NCI-H510A (cell line): ENCODE results near the gene PLCB1.
"Not testable (repeated sequence)": the region's sequence is repeated elsewhere in the genome, so short reads cannot be mapped to it uniquely, and the experiment has no call there.

Experiments used
- DNase-seq: peaks from one replicate; lab custom pipeline; 2025; lab: John Stamatoyannopoulos, UW

Gene PLCB1

GRCh38 chr20:8334641-8335040 lies 202.6 kb downstream of the PLCB1 start:
- no peak for DNase-seq

- no peak for DNase-seq
Observed at GRCh38 chr20:8335059-8335458, 203.0 kb downstream of the PLCB1 start.

DNA sequence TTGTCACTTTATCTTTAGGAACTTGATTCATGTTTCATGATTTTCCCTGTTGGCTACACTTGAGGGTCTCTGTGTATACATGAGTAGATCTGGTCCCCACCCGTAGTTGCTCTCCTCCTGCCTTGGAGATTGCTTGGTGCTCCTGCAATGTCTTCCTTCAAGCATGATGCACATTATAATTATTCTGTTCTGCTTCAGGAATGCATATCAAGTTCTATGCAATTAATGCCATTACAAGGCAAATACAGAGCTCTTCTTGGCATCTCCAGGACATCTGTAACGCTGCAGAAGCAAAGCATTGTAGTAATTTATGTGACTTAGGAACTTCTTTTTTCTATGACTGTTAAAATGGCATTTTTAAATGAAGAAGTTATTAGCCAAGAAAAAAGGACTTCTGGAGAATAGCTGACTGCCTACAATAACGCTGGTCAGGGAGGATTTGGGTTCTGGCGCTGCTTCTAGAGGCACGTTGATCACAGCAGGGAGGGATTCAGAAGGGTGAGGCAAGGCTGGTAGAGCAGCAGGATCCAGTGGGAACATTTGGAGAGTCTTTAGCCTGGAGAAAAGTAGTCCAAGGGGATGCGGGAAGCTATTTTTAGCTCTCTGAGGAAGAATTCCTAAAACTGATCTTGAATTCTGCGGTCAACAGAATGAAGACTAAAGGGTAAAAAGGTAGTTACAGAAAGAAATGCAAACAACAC lies 203.6 kb downstream of the PLCB1 start:
- no peak for DNase-seq

DNA sequence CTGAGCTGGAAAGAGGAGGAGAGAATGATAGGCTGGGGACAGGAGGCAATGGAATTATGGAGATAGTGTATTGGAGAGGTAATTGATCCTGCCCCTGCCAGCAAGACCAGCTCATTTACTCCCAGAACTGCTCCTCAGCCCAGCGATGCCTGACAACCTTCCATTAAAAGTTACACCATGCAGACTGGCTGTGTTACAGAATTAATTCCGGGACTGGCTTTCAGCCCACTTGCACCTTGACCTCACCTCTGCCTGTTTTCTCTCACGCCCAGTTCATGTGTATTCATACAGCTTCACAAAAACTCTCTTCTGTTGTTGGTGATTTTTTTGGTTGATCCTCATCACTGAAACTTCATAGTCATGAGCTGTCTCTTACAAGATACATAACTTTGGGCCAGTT lies 207.3 kb downstream of the PLCB1 start:
- no peak for DNase-seq

DNA sequence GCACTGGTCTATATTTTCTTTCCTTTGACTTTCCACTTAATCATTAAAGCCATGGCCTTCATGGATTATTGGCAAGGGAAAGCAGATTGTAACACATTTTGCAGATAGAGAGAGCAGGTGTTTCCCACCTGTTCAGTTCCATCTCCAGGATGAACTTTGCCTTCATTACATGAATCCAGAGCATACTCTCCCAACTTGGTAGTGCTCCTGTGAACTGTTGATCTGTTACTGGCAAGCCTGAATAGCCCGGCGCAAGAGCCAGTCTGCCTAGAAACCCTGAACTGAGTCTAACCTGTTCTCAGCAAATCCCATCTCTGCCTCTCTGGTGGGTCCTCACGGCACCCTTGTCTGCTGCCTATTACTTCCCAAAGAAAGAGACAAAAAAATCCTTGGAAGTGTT lies 210.3 kb downstream of the PLCB1 start:
- DNase-seq: no peak

DNA sequence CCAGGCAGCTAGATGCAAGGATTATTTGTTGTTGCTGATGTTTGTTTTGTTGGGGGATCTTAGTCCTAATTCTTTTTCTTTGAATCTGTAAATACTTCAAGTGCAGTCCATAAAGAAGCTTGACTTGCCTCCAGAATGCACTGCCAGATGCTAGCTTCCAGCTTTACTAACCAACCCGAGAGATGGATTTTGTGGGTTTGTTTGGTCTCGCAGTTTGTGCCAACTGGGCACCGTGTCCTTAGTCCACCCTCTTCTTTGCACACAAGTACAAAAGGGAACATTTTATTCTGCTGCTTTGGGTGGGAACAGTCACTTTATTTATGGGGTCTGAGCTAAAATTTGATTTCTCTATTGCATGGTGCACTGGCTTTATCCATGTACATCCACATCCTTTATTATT lies 212.0 kb downstream of the PLCB1 start:
- DNase-seq: no peak

GRCh38 chr20:8344631-8345030 lies 212.6 kb downstream of the PLCB1 start:
- DNase-seq: no peak

DNA sequence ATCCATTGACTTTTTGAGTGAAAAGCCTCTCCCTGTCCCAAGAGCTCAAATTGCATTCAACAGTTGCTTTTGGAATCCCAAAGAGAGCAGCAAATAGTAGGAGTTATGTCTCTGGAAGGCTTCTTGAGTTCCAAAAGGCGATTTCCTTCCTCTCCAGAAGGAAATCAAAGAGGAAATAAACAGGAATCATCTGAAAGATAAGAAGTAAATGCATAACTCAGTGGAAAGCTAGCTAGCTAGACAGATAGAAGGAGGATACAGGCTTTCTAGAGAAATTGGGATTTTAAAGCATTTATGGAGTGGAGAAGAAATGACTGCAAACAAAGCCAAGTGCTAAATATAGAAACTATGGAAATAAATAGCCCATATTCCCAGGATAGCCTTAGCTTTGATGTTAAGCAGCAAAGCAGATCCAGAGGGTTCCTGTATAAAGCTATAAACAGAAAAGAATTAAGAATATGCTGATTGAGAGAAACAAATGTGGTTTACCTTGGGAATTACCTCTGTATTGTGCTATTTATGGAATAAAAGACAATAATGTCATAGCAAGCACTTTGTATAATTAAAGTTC lies 214.7 kb downstream of the PLCB1 start:
- no peak for DNase-seq

DNA sequence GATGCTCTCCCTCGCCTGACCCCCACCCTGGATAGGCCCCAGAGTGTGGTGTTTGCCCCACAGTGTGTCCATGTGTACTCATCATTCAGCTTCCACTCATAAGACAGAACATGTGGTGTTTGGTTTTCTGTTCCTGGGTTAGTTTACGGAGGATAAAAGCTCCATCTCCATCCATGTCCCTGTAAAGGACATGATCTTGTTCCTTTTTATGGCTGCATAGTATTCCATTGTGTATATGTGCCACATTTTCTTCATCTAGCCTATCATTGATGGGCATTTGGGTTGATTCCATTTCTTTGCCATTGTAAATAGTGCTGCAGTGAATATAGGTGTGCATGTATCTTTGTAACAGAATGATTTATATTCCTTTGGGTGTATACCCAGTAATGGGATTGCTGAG lies 218.2 kb downstream of the PLCB1 start:
- DNase-seq: not testable (repeated sequence)

GRCh38 chr20:8352486-8352885 lies 220.4 kb downstream of the PLCB1 start:
- DNase-seq: no peak

GRCh38 chr20:8353512-8353911 lies 221.4 kb downstream of the PLCB1 start:
- DNase-seq: no peak

- no peak for DNase-seq
Observed at GRCh38 chr20:8355453-8355852, 223.4 kb downstream of the PLCB1 start.

GRCh38 chr20:8356806-8357205 lies 224.7 kb downstream of the PLCB1 start:
- no peak for DNase-seq

- DNase-seq: no peak
Observed at GRCh38 chr20:8357703-8358102, 225.6 kb downstream of the PLCB1 start.

GRCh38 chr20:8360035-8360434 lies 228.0 kb downstream of the PLCB1 start:
- no peak for DNase-seq

DNA sequence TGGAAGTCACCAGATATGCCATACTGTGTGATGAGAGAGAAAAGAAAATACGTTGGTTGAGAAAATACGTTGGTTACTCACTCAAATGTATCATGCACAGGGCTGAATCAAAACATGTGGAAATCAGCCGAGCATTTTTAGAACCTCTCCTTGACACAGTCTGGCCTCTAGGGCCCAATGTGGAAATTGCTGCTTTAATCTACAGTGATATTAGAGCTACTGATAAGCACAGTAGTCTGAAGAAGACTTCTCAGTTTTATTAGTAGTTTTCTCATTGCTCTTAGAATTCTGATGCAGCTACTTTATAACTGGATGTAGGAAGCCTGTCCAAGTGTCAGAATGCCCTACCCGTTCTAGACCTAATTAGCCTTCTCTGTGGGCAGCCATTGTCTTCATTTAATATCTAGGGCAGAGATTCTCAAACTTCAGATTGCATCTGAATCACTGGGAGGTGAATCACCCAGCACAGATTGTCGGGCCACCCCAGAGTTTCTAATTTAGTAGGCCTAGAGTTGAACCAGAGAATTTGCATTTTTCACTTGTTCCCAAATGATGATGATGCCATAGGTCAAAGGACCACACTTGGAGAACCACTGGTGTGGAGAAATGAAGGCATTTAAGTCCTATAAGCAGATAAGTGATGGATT lies 229.1 kb downstream of the PLCB1 start:
- DNase-seq: no peak

DNA sequence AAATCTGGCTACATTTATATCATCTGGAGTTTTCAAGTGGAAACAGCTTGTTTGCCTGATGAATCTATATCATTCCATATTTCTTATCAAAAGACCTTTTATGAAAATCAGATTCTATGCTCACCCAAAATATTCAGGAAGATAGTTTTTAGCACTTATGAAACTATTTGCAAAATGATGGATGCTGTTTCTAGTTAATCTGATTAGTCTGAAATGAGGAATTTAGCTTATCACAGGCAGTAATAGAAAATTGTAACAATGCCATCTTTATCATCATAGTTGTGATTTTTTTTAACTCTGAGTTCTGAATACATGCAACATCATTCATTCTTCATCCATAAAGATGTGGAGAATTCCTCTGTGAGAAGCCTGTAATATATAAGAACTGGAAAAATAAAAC lies 229.7 kb downstream of the PLCB1 start:
- DNase-seq: no peak

DNA sequence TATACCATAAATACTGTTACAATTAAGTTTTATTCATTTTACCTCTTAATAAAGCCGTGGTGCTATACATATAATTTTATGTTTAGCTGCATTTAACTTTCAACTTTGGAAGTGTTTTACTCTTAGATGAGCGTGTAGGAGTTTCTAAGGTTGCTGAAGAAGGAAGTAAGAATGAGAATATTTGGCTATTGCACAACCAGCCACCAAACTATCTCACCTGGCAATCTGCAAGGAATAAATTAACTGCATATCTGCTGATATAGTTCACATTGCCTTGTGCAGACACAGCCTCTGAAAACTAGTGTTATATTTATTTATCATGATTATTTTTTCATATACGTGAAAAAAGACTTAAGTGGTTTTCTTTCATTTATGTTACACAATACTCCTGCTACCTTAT lies 230.4 kb downstream of the PLCB1 start:
- no peak for DNase-seq

- no peak for DNase-seq
Observed at GRCh38 chr20:8363970-8364733, 232.1 kb downstream of the PLCB1 start.

DNA sequence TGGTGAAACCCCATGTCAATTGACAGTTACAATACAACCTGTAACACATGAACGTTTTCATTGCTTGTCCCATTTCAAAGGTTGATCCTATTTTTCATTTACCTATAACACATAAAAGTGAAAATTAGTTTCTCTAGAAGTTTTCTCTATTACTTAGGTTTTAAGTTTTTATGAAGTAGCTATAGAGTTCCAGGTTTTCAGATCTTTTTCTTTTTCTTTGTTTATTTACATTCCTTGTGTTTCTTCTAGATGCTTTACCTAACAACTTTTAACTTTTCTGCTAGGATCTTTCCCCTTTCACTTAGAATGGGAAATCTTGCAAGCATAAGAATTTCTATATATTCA lies 232.6 kb downstream of the PLCB1 start:
- DNase-seq: no peak

- no peak for DNase-seq
Observed at GRCh38 chr20:8365634-8366033, 233.6 kb downstream of the PLCB1 start.

- DNase-seq: no peak
Observed at GRCh38 chr20:8366303-8366923, 234.3 kb downstream of the PLCB1 start.

DNA sequence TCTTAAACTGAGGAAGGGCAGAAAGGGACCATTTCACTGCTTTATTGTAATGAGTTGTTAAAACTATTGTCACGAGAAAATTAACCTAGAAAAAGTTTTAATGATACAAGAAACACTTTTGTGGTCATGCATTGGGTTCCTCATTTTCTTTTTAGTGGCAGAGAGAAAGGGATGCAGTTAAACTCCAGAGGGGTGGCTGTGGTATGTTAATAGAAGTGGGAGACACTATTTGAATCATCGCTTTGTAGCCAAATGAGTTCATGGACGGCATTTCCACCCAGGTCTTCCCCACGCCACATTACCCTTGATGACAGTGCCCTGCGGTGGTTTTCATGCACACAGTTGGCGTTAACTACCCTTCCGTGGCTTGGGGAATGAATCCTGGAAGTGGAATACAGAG lies 235.6 kb downstream of the PLCB1 start:
- DNase-seq: no peak
